BJ (cell line): Measurements from ENCODE around the gene NR3C1. TPM values are rescaled to one million over a fixed set of nuclear protein-coding genes. Genes with fewer than 3 reads are reported as not detected.

Experiments used
- CTCF ChIA-PET: fragments of 350-600 bp; formaldehyde crosslinking; extraction: SDS; loops from one replicate; lab custom pipeline; 2021; ENCODE audit warnings: antibody characterized with exemption, inconsistent platforms; lab: Yijun Ruan, JAX
- POLR2A ChIA-PET: fragments of 300-600 bp; sonication (Branson Sonifier 250); formaldehyde crosslinking; extraction: SDS; loops from one replicate; lab custom pipeline; 2021; ENCODE audit warnings: antibody characterized with exemption; lab: Charles Lee
- DNase-seq: peaks from one replicate; pipeline ENCODE4 v3.0.0-alpha.2; 2011; ENCODE audit warnings: low read depth
- H3K27me3 ChIP-seq: 2 replicates; pipeline ENCODE4 v1.6.0; 2011; ENCODE audit warnings: low read length; ENCODE audit not compliant: control insufficient read depth, insufficient read depth
- H3K36me3 ChIP-seq: 2 replicates; pipeline ENCODE4 v1.5.1; 2011; ENCODE audit warnings: low read length; ENCODE audit not compliant: control insufficient read depth, insufficient read depth
- H3K4me3 ChIP-seq: 2 replicates; pipeline ENCODE4 v1.5.1; 2011; ENCODE audit warnings: low read depth, mild to moderate bottlenecking, control low read depth, low read length
- CTCF ChIP-seq: IDR thresholded peaks from 2 replicates; pipeline ENCODE4 v1.5.1; 2011; ENCODE audit warnings: low read depth, mild to moderate bottlenecking, control low read depth, inconsistent platforms, low read length, moderate library complexity; ENCODE audit not compliant: insufficient read depth
- polyA plus RNA-seq: library from polyadenylated mRNA; depleted of rRNA; stranded (reverse); fragments of >200 nt; gene quantifications from 2 replicates; pipeline ENCODE4 v1.2.3, GENCODE V29; 2011

Gene NR3C1
- polyA plus RNA-seq, 1 experiment: 22.4 TPM

- no peak for DNase-seq
- ChIA-PET POLR2A (interaction anchor here (0.7 kb wide), 1 partner anchor 152 kb away, joined by 12 read pairs; no protein-coding TSS in a partner anchor), CTCF (interaction anchor here (1.0 kb wide), 1 partner anchor 348 kb away, joined by 3 read pairs; no protein-coding TSS in a partner anchor)
- H3K27me3 ChIP-seq: no peaks in the 10 kb centered on the region
- H3K36me3 ChIP-seq: no peaks in the 10 kb centered on the region
- no peak overlapping the region for H3K4me3 ChIP-seq
- TF ChIP-seq CTCF: no peak
These were observed 42.3 kb upstream of the NR3C1 start for GRCh38 chr5:143445776-143446175.

- H3K36me3 ChIP-seq: no peaks in the 10 kb centered on the region
- ChIA-PET POLR2A (no interaction called here), CTCF (interaction anchor here (0.5 to 1.5 kb wide), 2 partner anchors 10 to 427 kb away, joined by 3 to 5 read pairs; no protein-coding TSS in a partner anchor)
- TF ChIP-seq CTCF: no peak
- no peak for DNase-seq
- H3K27me3 ChIP-seq: no peaks in the 10 kb centered on the region
- H3K4me3 ChIP-seq: no peak overlapping the region
These were observed 39.8 kb upstream of the NR3C1 start for GRCh38 chr5:143443330-143443729.

- Histone ChIP-seq H3K36me3 (no peaks in the 10 kb centered on the region), H3K27me3 (no peaks in the 10 kb centered on the region), H3K4me3 (no peak overlapping the region)
- TF ChIP-seq CTCF: no peak
- no peak for DNase-seq
- CTCF ChIA-PET: interaction anchor here (1.5 kb wide), 1 partner anchor 11 kb away, joined by 3 read pairs; no protein-coding TSS in a partner anchor
- POLR2A ChIA-PET: no interaction called here
These were observed 38.9 kb upstream of the NR3C1 start for GRCh38 chr5:143442385-143442784.

- no peaks in the 10 kb centered on the region for H3K36me3 ChIP-seq
- no peak for DNase-seq
- no peaks in the 10 kb centered on the region for H3K27me3 ChIP-seq
- H3K4me3 ChIP-seq: no peak overlapping the region
- ChIA-PET CTCF (interaction anchor here (1.1 to 1.2 kb wide), 2 partner anchors 11 to 29 kb away, joined by 3 read pairs; no protein-coding TSS in a partner anchor), POLR2A (no interaction called here)
- no peak for TF ChIP-seq CTCF
These were observed 37.1 kb upstream of the NR3C1 start for GRCh38 chr5:143440448-143441115.

GRCh38 chr5:143437666-143438273 lies 34.3 kb upstream of the NR3C1 start:
- ChIA-PET POLR2A (no interaction called here), CTCF (interaction anchor here (0.5 kb wide), 1 partner anchor 433 kb away, joined by 3 read pairs; no protein-coding TSS in a partner anchor)
- no peak for TF ChIP-seq CTCF
- Histone ChIP-seq H3K4me3 (no peak overlapping the region), H3K27me3 (no peaks in the 10 kb centered on the region), H3K36me3 (no peaks in the 10 kb centered on the region)
- DNase-seq: no peak
